ENCODE data around the gene ZC3H12C.

DNA sequence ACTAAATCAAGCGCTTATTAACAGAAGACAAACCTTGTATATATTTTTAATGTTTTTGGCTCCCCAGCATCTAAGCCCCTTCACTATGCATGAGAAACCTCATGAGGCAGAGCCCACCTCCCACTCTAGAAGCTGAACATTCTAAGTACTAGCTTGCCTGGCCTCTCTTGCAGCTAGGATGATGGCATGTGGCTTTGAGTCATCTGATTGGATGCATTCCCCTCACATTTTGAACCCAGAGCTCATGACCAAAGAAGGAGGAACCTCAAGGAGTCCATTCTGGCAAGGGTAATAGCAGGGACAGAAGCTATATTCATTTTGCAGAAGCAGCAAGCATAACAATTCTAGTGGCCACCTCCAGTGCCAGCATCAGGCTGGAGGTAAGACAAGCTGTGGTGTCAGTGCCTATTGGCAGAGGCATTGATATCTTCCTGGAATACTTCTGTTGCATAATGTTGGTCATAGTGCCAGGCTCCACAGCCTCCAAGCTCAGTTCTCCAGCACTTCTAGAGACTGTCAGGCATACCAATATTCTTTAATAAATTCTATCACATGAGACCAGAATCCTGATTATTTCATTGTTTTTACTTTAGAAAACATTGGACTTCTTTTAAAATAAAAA, 14.2 kb upstream of the ZC3H12C start:
- TF ChIP-seq, protein P1, sequence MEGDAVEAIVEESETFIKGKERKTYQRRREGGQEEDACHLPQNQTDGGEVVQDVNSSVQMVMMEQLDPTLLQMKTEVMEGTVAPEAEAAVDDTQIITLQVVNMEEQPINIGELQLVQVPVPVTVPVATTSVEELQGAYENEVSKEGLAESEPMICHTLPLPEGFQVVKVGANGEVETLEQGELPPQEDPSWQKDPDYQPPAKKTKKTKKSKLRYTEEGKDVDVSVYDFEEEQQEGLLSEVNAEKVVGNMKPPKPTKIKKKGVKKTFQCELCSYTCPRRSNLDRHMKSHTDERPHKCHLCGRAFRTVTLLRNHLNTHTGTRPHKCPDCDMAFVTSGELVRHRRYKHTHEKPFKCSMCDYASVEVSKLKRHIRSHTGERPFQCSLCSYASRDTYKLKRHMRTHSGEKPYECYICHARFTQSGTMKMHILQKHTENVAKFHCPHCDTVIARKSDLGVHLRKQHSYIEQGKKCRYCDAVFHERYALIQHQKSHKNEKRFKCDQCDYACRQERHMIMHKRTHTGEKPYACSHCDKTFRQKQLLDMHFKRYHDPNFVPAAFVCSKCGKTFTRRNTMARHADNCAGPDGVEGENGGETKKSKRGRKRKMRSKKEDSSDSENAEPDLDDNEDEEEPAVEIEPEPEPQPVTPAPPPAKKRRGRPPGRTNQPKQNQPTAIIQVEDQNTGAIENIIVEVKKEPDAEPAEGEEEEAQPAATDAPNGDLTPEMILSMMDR (IDR thresholded peaks at IDR 0.05): no peak
- TF ChIP-seq POLR2A (IDR thresholded peaks at IDR 0.05) (no peak), EP300 (IDR thresholded peaks at IDR 0.05) (no peak)

Measured in ovary (tissue), 3 donors.